Skeletal muscle satellite cell (primary cell): ENCODE measurements around the gene OR5C1.
"Not testable (repeated sequence)": the region's sequence is repeated elsewhere in the genome, so short reads cannot be mapped to it uniquely, and the experiment has no call there.

Experiments
- H3K27me3 ChIP-seq: 2 replicates; pipeline ENCODE4 v1.7.0; 2013; ENCODE audit warnings: low read length; ENCODE audit not compliant: control insufficient read depth, insufficient read depth
- H3K36me3 ChIP-seq: 2 replicates; pipeline ENCODE4 v1.7.0; 2013; ENCODE audit warnings: mild to moderate bottlenecking, control low read depth, low read length; ENCODE audit not compliant: insufficient read depth
- H3K4me1 ChIP-seq: 2 replicates; pipeline ENCODE4 v1.7.0; 2013; ENCODE audit warnings: low read length; ENCODE audit not compliant: control insufficient read depth, insufficient read depth
- H3K4me2 ChIP-seq: 2 replicates; pipeline ENCODE4 v1.7.0; 2013; ENCODE audit warnings: mild to moderate bottlenecking, low read length
- H3K4me3 ChIP-seq: 2 replicates; pipeline ENCODE4 v1.7.0; 2013; ENCODE audit warnings: low read length
- H3K9ac ChIP-seq: 2 replicates; pipeline ENCODE4 v1.7.0; 2013; ENCODE audit warnings: mild to moderate bottlenecking, low read depth, low read length, moderate library complexity
- H3K9me3 ChIP-seq: replicated peaks from 2 replicates; pipeline ENCODE4 v1.7.0; 2013; ENCODE audit warnings: mild to moderate bottlenecking, control low read depth, low read length

OR5C1 gene

DNA sequence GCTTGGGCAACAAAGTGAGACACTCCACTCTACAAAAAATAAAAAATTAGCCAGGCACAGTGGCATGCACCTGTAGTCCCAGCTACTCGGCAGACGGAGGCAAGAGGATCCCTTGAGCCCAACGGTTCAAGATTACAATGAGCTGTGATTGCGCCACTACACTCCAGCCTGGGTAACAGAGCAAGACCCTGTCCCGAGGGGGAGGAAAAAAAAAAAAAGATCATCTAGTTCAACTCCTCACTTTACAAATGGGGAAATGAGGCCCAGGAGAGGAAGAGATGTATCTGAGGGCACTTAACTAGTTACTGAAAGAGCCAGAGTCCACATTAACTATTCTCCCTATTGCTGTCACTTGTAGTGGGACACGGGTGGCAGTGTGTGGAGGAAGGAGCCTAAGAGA lies 25.8 kb downstream of the OR5C1 start:
- H3K4me2 ChIP-seq = no peak overlapping the region
- H3K4me1 ChIP-seq = peaks cover 14% of the 10 kb centered on the region
- H3K9ac ChIP-seq = no peak overlapping the region
- peaks cover 4% of the 10 kb centered on the region for H3K36me3 ChIP-seq
- H3K9me3 ChIP-seq = no peaks in the 10 kb centered on the region
- H3K27me3 ChIP-seq = no peaks in the 10 kb centered on the region
- no peak overlapping the region for H3K4me3 ChIP-seq

DNA sequence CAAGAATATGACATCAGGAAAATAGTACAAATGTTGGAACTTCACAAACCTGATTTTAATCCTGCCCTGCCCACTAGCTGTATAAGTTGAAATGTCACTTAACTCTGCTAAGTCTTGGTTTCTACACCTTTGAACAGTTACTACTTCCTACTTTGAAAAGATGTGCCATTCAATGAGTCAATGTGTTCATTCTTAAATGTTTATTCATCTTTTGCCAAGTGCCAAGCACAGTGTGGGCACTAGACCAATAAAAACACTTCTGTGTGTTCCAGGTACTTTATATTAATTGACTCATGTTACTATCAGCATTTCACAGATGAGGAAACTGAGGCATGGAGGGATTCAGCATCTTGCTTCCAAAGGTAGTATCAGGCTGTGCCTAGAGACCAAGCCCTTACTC lies 26.8 kb downstream of the OR5C1 start:
- Histone ChIP-seq H3K4me3 (no peak overlapping the region), H3K9me3 (no peaks in the 10 kb centered on the region), H3K36me3 (peaks cover 10% of the 10 kb centered on the region), H3K4me1 (peaks cover 23% of the 10 kb centered on the region), H3K9ac (no peak overlapping the region), H3K27me3 (no peaks in the 10 kb centered on the region), H3K4me2 (no peak overlapping the region)

DNA sequence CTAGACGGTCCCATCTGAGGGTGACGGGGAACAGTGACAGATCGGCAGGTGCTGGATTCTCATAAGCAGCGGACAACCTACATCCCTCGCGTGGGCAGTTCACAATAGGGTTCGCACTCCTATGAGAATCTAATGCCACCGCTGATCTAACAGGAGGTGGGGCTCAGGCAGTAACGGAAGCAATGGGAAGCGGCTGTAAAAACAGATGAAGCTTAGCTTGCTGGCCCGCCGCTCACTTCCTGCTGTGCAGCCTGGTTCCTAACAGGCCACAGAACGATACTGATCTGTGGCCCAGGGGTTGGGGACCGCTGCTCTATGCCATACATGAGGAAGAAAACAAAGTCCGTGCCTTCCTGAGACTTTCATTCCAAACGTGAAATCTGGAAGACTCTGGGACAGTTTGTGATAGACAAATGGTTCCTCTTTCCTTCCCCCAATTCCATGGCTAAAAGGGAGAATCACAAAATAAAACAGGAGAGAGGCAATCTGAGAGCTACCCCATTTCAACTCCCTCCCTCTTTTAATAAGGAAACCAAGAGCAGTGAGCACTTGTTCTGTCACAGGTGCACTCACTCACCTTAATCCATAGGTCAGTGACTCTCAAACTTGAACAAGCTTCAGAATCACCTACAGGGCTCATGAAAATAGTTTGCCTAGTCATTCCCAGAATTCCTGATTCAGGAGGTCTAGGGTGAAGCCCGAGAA lies 27.6 kb downstream of the OR5C1 start:
- no peaks in the 10 kb centered on the region for H3K9me3 ChIP-seq
- no peak overlapping the region for H3K4me2 ChIP-seq
- H3K4me1 ChIP-seq = peaks cover 28% of the 10 kb centered on the region
- H3K36me3 ChIP-seq = peaks cover 11% of the 10 kb centered on the region
- H3K4me3 ChIP-seq = no peak overlapping the region
- H3K9ac ChIP-seq = no peak overlapping the region
- no peaks in the 10 kb centered on the region for H3K27me3 ChIP-seq

DNA sequence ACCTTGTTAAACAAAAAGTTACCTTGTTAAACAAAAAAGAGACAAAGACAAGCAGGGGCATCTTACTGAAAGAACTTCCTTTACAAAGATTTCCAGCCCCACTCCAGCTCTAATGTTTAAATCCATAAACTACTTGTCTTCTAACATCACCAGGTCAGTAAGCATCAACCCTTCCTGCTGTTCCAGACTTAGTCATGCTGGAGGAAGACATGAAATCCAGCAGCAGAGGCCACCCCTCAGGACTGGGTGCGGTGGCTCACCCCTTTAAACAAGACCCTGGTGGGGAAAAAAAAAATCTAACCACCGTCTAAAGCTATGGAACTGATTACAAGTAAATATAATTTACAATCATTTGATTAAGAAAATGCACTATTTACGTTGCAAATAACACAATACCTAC lies 30.6 kb downstream of the OR5C1 start:
- Histone ChIP-seq H3K9me3 (no peaks in the 10 kb centered on the region), H3K4me1 (peaks cover 35% of the 10 kb centered on the region), H3K4me2 (peak overlapping the region; percentile 34), H3K36me3 (peaks cover 29% of the 10 kb centered on the region), H3K4me3 (no peak overlapping the region), H3K27me3 (no peaks in the 10 kb centered on the region), H3K9ac (peak overlapping the region; percentile 0)

DNA sequence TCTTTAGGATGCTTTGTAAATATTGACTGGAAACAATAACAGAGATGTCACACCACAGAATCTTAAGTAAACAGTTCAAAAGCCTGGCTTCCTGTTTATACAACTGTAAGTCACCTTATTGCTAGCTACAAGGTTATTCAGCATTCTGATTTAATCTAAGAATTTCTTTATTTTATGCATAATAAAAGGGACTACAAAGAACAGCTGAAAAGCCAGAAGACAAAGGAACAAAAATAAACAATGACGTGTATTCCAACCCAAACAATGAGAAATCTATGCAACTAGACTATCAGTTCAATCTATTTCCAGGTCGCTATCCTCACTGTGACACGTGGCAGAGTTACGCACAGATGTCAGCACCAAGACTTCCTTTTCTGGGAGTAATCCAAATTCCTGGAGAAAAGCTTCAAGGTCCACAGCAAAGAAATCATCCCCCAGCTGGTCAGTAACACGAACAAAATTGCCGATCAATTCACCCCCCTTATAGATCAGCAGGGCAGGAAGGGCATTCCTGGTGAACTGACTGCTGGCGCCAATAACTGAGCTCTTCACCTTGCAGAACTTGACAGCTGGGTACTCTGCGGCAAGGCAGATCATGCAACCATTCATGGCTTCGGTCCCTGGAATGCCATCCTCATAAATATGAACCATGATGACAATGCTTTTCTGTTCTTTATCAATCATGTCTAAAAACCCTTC lies 31.2 kb downstream of the OR5C1 start:
- Histone ChIP-seq H3K4me1 (peaks cover 35% of the 10 kb centered on the region), H3K4me2 (peak overlapping the region; percentile 18), H3K9me3 (no peaks in the 10 kb centered on the region), H3K27me3 (no peaks in the 10 kb centered on the region), H3K4me3 (no peak overlapping the region), H3K9ac (peak overlapping the region; percentile 0), H3K36me3 (peaks cover 30% of the 10 kb centered on the region)

DNA sequence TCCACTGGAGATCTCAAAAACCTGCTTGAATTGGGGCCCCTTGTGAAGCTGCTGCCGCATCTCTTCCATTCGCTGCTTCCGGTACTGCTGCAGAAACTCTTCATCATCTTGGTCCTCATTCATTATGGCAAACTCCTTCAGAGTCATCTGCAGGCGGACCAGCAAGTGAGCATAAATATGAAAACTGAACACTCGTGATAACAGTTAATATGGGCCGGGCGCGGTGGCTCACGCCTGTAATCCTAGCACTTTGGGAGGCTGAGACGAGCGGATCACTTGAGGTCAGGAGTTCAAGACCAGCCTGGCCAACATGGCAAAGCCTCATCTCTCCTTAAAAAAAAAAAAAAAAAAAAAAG lies 31.7 kb downstream of the OR5C1 start:
- Histone ChIP-seq H3K4me3 (no peak overlapping the region), H3K4me2 (peak overlapping the region; percentile 18), H3K9ac (no peak overlapping the region), H3K9me3 (no peaks in the 10 kb centered on the region), H3K36me3 (peaks cover 30% of the 10 kb centered on the region), H3K4me1 (peaks cover 34% of the 10 kb centered on the region), H3K27me3 (no peaks in the 10 kb centered on the region)

DNA sequence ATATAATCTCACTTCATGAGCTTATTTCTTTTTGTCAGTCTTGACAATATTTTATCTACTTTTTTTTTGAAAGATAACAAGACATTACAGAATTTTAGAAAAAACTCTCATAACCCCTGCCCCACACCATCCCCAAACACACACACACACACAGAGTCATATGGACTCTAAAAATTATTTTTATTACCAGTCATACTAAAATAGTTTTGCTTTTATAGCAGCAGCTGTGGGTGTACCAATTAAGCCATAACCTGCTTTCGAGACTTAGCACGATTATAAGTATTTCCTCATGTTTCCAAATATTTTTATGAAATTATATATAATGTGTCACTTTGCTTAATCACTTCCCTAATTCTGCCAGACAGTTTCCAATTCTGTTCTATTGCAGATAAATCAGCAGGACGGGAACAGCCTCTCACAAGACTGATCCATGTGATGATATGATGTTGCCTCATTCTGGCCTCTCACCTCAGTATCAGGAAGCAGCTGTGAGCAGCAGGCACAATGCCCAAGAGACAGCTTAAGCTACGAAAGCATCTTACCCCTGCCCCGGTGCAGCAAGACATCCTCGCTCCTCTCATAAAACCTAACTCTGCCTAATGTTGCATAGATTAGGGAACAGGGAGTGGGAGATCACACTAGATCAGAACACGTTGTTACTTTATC lies 32.7 kb downstream of the OR5C1 start:
- peak overlapping the region; percentile 5 for H3K4me2 ChIP-seq
- no peak overlapping the region for H3K4me3 ChIP-seq
- H3K36me3 ChIP-seq = peaks cover 30% of the 10 kb centered on the region
- no peaks in the 10 kb centered on the region for H3K27me3 ChIP-seq
- H3K9me3 ChIP-seq = no peaks in the 10 kb centered on the region
- no peak overlapping the region for H3K9ac ChIP-seq
- H3K4me1 ChIP-seq = peaks cover 31% of the 10 kb centered on the region

DNA sequence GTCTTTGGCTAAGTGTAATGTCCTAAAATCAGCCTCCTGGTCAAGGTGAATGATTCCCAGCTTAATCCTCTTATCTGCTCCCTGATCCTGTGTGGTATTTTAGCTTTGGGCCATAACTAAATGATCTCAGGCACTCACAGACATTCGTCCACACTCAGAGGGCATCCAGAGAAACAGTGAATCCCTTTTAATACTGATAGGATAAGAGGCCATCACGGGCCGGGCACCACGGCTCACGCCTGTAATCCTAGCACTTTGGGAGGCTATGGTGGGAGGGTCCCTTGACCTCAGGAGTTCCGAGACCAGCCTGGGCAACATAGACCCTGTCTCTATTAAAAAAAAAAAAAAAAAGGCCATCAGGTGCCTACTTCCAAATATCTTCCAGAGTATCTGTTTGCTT lies 33.3 kb downstream of the OR5C1 start:
- Histone ChIP-seq H3K4me3 (no peak overlapping the region), H3K4me1 (peaks cover 37% of the 10 kb centered on the region), H3K4me2 (peak overlapping the region; percentile 5), H3K36me3 (peaks cover 30% of the 10 kb centered on the region), H3K9ac (no peak overlapping the region), H3K27me3 (no peaks in the 10 kb centered on the region), H3K9me3 (no peaks in the 10 kb centered on the region)

DNA sequence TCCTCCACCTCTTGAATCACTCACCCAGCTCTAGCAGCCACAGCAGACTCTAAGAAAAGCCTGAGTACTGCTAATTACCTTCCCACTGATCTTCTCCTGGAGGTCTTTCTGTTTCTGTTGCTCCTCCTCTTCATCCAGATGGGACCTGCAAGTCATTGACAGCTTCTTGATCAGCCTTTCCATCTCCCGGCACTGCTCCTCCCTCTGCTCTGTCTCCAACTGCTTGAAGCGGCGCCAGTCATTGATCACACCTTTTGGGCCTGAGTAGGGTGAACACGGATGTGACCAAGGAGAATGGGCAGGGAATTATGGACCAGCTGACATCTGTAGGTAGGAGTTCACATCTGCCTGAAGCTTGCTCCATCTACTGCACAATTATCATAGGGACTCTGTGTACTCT lies 34.2 kb downstream of the OR5C1 start:
- Histone ChIP-seq H3K4me3 (no peak overlapping the region), H3K4me2 (no peak overlapping the region), H3K4me1 (peaks cover 41% of the 10 kb centered on the region), H3K27me3 (no peaks in the 10 kb centered on the region), H3K9me3 (no peaks in the 10 kb centered on the region), H3K9ac (no peak overlapping the region), H3K36me3 (peaks cover 30% of the 10 kb centered on the region)

DNA sequence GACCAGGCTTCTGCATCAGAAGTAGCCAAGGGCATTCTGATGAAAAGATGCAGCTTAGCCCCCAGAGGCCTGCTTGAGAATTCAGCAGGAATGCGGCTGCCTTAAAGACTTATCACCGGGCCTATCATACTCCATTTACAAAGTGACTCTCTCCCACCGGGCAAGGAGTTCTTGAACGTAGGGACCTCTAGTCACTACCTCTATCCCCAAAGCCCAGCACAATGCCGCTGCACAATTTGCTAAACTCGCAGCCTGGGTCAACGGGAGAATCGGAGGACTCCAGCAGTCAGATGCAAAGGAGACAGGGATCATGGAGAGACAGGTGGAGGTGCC lies 39.0 kb downstream of the OR5C1 start:
- H3K4me3 ChIP-seq = peak overlapping the region; percentile 92
- H3K36me3 ChIP-seq = peaks cover 17% of the 10 kb centered on the region

DNA sequence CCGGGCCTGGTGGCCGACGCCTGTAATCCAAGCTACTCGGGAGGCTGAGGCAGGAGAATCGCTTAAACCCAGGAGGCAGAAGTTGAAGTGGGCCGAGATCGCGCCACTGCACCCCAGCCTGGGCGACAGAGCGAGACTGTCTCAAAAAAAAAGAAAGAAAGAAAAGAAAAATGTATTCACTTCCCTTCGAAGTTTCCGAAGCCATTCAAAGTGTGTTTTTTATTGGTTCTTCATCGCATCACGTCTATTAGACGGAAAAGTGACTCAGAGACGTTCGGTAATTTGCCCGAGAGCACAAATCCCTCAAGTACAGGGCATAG lies 40.2 kb downstream of the OR5C1 start:
- Histone ChIP-seq H3K9ac (peak overlapping the region; percentile 94), H3K4me3 (peak overlapping the region; percentile 92), H3K4me2 (peak overlapping the region; percentile 87), H3K4me1 (peaks cover 11% of the 10 kb centered on the region)
- not testable (repeated sequence) for H3K36me3 ChIP-seq, H3K9me3 ChIP-seq, H3K27me3 ChIP-seq

More for the DNA sequence above, 39.0 kb downstream of the OR5C1 start:
- Histone ChIP-seq H3K4me2 (peak overlapping the region; percentile 87), H3K4me1 (peaks cover 11% of the 10 kb centered on the region), H3K9me3 (no peaks in the 10 kb centered on the region), H3K9ac (peak overlapping the region; percentile 94), H3K27me3 (no peaks in the 10 kb centered on the region)

DNA sequence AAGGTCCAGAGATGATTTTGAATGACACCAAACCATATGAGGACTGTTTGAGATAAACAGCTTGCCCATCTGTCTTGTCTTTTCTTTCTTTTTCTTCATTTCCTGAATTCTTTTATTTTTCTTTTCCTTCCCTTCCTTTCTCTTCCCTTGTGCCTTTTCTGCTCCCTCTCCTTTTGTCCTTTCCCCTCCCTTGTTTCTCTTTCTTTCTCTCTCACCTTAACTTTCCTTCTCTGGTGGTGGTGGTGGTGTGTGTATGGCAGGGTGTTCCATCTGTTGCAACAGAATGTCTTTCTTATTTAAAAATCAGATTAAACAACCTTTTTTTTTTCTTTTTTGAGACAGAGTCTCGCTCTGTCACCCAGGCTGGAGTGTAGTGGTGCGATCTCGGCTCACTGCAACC lies 43.5 kb downstream of the OR5C1 start:
- H3K4me1 ChIP-seq = peaks cover 3% of the 10 kb centered on the region
- H3K9ac ChIP-seq = no peak overlapping the region
- no peaks in the 10 kb centered on the region for H3K36me3 ChIP-seq
- H3K27me3 ChIP-seq = no peaks in the 10 kb centered on the region
- no peak overlapping the region for H3K4me3 ChIP-seq
- no peaks in the 10 kb centered on the region for H3K9me3 ChIP-seq
- H3K4me2 ChIP-seq = no peak overlapping the region
